SKM-1 treated with dmso at 0.1 percent for 144 hours (cell line): Measurements from ENCODE around the gene ANKS1B.

Source experiments
- DNase-seq: peaks from one replicate; lab custom pipeline; 2025; ENCODE audit not compliant: unreplicated experiment; lab: John Stamatoyannopoulos, UW

Gene ANKS1B

GRCh38 chr12:99486277-99486676 lies 498.5 kb downstream of the ANKS1B start:
- no peak for DNase-seq

DNA sequence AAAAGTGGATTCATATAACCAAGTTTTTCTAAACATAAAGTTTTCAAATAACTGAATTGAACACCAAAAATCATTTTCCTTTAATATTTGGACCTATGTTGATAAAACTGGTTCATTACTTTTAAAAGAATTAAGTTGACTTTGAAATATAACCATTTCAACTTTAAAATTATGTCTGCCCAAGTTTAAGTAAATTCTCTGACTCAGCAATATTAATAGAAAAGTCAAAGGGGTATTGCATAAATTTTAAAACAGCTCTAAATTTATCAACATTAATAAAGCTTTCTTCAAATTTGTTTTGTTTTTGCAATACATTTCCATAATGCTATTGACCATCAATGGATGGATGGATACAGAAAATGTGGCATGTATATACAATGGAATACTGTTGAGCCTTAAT lies 505.6 kb downstream of the ANKS1B start:
- no peak for DNase-seq

- DNase-seq: no peak
These were observed 507.8 kb downstream of the ANKS1B start for GRCh38 chr12:99476956-99477355.

DNA sequence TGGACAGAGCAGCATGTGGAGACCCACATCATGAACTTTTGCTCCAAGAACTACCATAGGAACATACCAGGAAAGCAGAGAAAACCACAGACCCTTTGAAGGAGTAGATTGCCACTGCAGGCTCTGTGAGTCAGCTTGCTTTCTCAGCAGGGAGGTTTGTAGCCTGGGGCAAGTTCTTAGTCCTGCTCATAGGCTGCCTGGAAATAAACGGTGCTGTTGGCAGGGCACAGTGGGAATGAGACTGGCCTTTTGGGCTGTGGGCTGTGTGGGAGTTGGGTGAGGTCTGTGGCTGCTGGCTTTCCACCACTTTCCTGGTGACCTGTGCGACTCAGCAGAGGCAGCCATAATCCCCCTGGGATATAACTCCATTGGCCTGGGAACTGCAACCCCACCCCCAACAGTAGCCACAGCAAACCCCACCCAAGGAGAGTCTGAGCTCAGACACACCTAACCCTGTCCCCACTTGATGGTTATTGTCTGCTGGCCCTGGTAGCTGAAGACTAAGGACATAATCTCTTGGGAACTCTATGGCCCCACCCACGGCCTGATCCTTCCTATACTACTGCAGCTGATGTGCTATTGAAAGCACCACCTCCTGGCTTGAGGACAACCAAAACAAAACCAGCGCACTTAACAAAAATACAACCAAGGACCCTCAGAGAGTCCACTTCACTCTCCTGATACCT lies 529.2 kb downstream of the ANKS1B start:
- DNase-seq: no peak

- DNase-seq: no peak
These were observed 530.1 kb downstream of the ANKS1B start for GRCh38 chr12:99454539-99455172.

- no peak for DNase-seq
These were observed 530.7 kb downstream of the ANKS1B start for GRCh38 chr12:99453836-99454538.

DNA sequence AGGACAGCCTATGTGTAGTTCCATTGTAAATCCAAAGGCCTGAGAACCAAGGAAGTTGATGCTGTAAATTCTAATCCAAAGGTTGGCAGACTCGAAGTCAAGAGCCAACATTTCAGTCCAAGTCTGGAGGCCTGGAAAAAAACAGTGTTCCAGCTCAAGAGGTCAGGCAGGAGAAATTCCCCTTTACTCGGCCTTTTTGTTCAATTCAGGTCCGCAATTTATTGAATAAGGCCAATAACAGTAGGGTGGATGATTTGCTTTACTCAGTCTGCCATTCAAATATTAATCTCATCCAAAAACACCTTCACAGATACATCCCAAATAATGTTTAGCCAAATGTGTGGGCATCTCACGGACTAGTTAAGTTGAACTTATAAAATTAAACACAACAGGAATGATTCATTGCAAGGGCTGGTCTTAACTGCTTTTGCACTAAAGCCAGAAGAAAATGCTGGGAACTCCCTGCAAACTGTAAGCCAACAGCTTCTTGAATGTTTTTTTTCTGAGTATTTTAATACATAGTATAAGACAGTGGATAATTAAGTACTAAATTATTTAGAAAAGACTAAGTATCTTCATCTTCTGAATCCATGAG lies 534.6 kb downstream of the ANKS1B start:
- no peak for DNase-seq

- DNase-seq: no peak
These were observed 539.8 kb downstream of the ANKS1B start for GRCh38 chr12:99444859-99445316.

DNA sequence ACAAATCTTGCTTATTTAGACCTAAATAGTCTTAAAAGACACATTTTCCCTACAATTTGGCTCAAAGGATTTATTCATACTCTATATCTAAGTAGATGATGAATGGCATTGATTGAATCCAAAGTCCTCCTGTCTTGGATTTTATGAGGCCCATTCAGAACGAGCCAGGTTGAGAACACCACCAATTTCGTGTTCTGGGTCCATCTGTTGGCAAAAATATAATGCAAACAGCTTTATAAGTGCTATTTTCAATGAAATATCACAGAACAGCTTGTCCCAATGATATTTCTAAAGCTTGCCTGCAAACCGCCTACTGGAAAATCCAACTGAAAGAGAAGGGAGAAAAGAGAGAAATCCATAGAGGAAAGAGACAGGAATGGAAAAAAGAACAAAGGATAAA lies 542.0 kb downstream of the ANKS1B start:
- DNase-seq: no peak

DNA sequence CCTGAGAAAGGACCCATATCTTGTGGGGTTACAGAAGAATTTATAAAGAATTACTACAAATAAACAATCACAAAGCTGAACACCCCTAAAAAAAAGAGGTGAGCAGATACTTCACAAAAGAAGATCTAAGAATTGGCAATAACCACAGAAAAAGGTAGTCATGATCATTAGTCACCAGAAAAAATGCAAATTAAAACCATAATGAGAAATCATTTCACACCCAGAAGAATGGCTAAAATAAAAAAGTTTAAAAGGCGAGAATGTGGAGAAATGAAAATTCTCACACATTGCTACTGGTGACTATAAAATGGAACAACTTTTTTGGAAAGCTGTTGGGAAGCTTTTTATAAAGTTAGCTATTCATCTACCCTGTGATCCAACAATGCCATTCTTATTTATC lies 545.3 kb downstream of the ANKS1B start:
- no peak for DNase-seq

DNA sequence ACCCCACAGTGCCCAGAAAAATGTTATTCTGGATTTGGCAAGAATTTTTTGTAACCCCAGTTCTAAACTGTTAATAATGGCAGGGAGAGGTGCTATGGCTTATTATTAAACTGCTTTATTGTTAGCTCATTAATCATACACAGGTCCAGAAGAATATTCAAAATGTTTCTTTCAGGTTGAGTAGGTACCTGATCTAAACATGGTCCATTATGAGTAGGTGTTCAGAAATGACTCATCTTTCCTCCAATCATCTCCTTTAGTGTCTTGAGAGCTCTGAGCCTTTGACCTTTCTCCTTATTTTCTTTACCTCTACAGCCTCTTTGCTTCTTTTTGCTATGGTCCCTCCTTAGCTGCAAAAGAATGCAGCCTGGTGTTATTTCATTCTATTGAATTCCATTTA lies 548.2 kb downstream of the ANKS1B start:
- no peak for DNase-seq

GRCh38 chr12:99435095-99435791 lies 549.5 kb downstream of the ANKS1B start:
- no peak for DNase-seq

- no peak for DNase-seq
These were observed 551.6 kb downstream of the ANKS1B start for GRCh38 chr12:99433155-99433554.

- no peak for DNase-seq
These were observed 553.5 kb downstream of the ANKS1B start for GRCh38 chr12:99431203-99431602.

GRCh38 chr12:99427104-99427503 lies 557.6 kb downstream of the ANKS1B start:
- no peak for DNase-seq

GRCh38 chr12:99418379-99418778 lies 566.4 kb downstream of the ANKS1B start:
- no peak for DNase-seq

- DNase-seq: no peak
These were observed 571.0 kb downstream of the ANKS1B start for GRCh38 chr12:99413751-99414150.

DNA sequence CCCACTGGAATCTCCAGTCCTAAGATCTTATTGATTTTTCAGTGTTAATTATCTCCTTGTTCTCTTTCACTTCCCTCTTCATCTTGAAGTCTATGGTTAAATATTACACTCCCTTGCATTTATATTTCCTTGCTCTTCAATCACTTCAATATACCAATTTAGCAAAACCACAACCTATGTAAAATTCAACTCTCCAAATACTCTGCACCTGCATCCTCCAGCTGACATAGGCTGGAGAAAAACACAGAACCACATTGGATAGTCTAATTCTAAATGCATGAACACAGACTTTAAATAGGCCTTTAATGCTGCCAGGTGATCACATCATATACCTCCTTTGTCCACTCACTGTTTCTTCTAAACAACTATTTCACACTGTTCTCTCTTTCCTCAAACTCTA lies 591.0 kb downstream of the ANKS1B start:
- DNase-seq: no peak

- no peak for DNase-seq
These were observed 592.5 kb downstream of the ANKS1B start for GRCh38 chr12:99392091-99392850.

- DNase-seq: no peak
These were observed 594.0 kb downstream of the ANKS1B start for GRCh38 chr12:99390707-99391106.
